Natural killer cell (primary cell): Measurements from ENCODE around the gene TCF15. TPM values are rescaled to one million over a fixed set of nuclear protein-coding genes. Genes with fewer than 3 reads are reported as not detected.

ENCODE experiments used
- ATAC-seq, 3 donors: fragments of 150-1000 bp in 2 of 3; fragments of 200-7000 bp in 1 of 3; cut with Tn5 transposase; 1 replicate in 1 of 3; 2 replicates in 2 of 3; pipeline ENCODE4 v1.10.0; 2021; ENCODE audit warnings: mild to moderate bottlenecking in 2 of 3, moderate library complexity in 2 of 3
- DNase-seq, 2 donors: peaks; one replicate each; pipeline versions ENCODE4 v3.0.0 to v3.0.0-alpha.2; 2013 to 2021; ENCODE audit warnings: mixed read lengths in 1 of 2
- H3K27ac ChIP-seq: one replicate; pipeline ENCODE4 v1.5.1; 2013; ENCODE audit warnings: mild to moderate bottlenecking, low read length
- H3K27me3 ChIP-seq: one replicate; pipeline ENCODE4 v1.6.1; 2013; ENCODE audit warnings: low read length; ENCODE audit not compliant: control insufficient read depth, insufficient read depth
- H3K36me3 ChIP-seq: one replicate; pipeline ENCODE4 v1.6.1; 2013; ENCODE audit warnings: low read length; ENCODE audit not compliant: control insufficient read depth, insufficient read depth
- H3K4me1 ChIP-seq: one replicate; pipeline ENCODE4 v1.6.1; 2013; ENCODE audit warnings: low read length; ENCODE audit not compliant: control insufficient read depth, insufficient read depth
- H3K4me3 ChIP-seq: one replicate; pipeline ENCODE4 v1.5.1; 2013; ENCODE audit warnings: low read length
- H3K9me3 ChIP-seq: one replicate; pipeline ENCODE4 v1.6.1; 2013; ENCODE audit warnings: low read length; ENCODE audit not compliant: control insufficient read depth, insufficient read depth
- H3K27ac Mint-ChIP-seq, 2 donors: one replicate each; pipeline ENCODE4 v1.8.0; 2022; ENCODE audit warnings: mild to moderate bottlenecking in 2 of 2, mixed read lengths in 2 of 2, moderate library complexity in 1 of 2
- H3K27me3 Mint-ChIP-seq, 2 donors: one replicate each; pipeline ENCODE4 v1.8.0; 2022; ENCODE audit warnings: low read depth in 2 of 2, mixed read lengths in 2 of 2
- H3K36me3 Mint-ChIP-seq: one replicate; pipeline ENCODE4 v1.8.0; 2022; ENCODE audit warnings: mixed read lengths
- H3K4me1 Mint-ChIP-seq, 2 donors: one replicate each; pipeline ENCODE4 v1.8.0; 2022; ENCODE audit warnings: mixed read lengths in 2 of 2
- H3K4me3 Mint-ChIP-seq: one replicate; pipeline ENCODE4 v1.8.0; 2022; ENCODE audit warnings: mild to moderate bottlenecking, moderate library complexity, mixed read lengths
- H3K9me3 Mint-ChIP-seq, 2 donors: one replicate each; pipeline ENCODE4 v1.8.0; 2022; ENCODE audit warnings: mixed read lengths in 2 of 2
- WGBS: methylation state at CpG from one replicate; pipeline ENCODE4 v1.1.7; 2013; ENCODE audit warnings: missing lambda C conversion rate; ENCODE audit not compliant: insufficient coverage; 5-methylcytosine and 5-hydroxymethylcytosine counted together
- intact Hi-C: fragments of 100-400 bp; cut with micrococcal nuclease; formaldehyde crosslinking; loops from one replicate; pipeline ENCODE4 v1.14.2; 2022
- total RNA-seq, 4 donors: library from RNA; stranded (reverse); fragments of 120-200 nt in 1 of 4; gene quantifications; one replicate each; pipeline versions ENCODE4 v1.2.3 to v1.2.4, GENCODE V29; 2013 to 2022
- TF ChIP-seq, protein P1 (sequence below): fragments of 200-600 bp; IDR thresholded peaks from one replicate; pipeline ENCODE4 v1.8.0; 2022; ENCODE audit warnings: antibody characterized with exemption

TCF15 gene
- total RNA-seq, 3 donors from 2014 or later (not counting 1 experiment from before 2014, with no cell fraction given) = 0.32 TPM; not detected in 2

DNA sequence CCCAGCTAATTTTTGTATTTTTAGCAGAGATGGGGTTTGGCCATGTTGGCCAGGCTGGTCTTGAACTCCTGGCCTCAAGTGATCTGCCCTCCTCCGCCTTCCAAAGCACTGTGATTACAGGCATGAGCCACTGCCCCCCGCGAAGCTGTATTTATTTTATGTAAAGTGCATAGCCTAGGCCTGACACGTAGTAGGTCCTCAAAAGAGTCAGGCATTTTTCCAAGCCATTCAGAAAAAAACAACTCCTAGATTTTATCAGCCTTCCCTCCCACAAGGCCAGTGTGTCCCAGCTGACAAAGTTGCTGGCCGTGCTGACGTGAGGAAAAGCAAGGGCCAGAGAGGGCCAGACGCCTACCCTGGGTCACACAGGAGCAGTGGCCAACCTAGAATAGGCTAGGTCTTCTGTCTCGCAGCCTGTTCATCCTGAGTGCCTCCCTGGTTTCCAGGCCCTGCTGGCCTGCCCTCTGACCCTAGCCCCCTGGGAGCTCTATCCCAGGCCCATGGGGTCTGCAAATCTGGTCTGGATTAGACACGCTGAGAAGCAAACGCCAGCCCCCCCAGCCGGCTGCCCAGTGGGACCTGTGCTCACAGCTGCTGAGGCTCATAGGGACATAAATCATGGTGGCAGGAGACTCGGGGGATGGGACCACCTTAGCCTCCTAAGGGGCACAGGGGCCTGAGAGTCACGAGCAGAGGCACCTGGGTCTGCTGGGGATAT, 11.8 kb downstream of the TCF15 start:
- Histone ChIP-seq H3K27me3 (no peaks in the 10 kb centered on the region), H3K4me3 (no peak overlapping the region), H3K4me1 (no peaks in the 10 kb centered on the region), H3K27ac (no peak overlapping the region), H3K36me3 (no peaks in the 10 kb centered on the region), H3K9me3 (no peaks in the 10 kb centered on the region)
- Mint-ChIP-seq H3K4me1 (no peaks in the 10 kb centered on the region), H3K36me3 (no peaks in the 10 kb centered on the region), H3K9me3 (no peaks in the 10 kb centered on the region), H3K4me3 (no peak overlapping the region), H3K27me3 (no peaks in the 10 kb centered on the region), H3K27ac (no peak overlapping the region)
- DNase-seq (no peak), ATAC-seq (no peak)
- intact Hi-C loops = no loop called here
- 86% methylated on average over 13 of the region's 13 CpGs for WGBS
- TF ChIP-seq, protein P1, sequence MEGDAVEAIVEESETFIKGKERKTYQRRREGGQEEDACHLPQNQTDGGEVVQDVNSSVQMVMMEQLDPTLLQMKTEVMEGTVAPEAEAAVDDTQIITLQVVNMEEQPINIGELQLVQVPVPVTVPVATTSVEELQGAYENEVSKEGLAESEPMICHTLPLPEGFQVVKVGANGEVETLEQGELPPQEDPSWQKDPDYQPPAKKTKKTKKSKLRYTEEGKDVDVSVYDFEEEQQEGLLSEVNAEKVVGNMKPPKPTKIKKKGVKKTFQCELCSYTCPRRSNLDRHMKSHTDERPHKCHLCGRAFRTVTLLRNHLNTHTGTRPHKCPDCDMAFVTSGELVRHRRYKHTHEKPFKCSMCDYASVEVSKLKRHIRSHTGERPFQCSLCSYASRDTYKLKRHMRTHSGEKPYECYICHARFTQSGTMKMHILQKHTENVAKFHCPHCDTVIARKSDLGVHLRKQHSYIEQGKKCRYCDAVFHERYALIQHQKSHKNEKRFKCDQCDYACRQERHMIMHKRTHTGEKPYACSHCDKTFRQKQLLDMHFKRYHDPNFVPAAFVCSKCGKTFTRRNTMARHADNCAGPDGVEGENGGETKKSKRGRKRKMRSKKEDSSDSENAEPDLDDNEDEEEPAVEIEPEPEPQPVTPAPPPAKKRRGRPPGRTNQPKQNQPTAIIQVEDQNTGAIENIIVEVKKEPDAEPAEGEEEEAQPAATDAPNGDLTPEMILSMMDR = no peak

DNA sequence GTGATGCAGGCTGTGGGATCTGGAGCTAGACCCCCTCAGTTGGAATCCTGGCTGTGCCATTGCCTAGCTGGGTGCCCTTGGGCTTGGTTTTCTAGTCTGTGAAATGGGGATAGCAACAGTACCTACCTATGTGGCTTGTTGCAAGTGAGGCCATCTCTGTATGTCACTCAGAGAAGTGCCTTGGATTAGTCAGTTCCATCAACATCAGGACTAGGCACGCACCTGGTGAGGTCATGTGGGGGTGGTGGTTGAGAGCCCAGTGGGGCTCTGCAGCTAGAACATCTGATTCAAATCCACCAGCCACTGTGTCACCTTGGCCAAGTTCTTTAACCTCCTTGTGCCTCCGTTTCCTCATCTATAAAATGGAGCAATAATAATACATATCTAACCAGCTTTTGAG, 12.5 kb downstream of the TCF15 start:
- intact Hi-C loops = no loop called here
- Histone ChIP-seq H3K4me1 (no peaks in the 10 kb centered on the region), H3K27me3 (no peaks in the 10 kb centered on the region), H3K36me3 (no peaks in the 10 kb centered on the region), H3K4me3 (no peak overlapping the region), H3K9me3 (no peaks in the 10 kb centered on the region), H3K27ac (no peak overlapping the region)
- Mint-ChIP-seq H3K27me3 (no peaks in the 10 kb centered on the region), H3K9me3 (no peaks in the 10 kb centered on the region), H3K4me1 (no peaks in the 10 kb centered on the region), H3K4me3 (no peak overlapping the region), H3K27ac (no peak overlapping the region), H3K36me3 (no peaks in the 10 kb centered on the region)
- no CpG with 5 or more reads among the region's 2 CpGs for WGBS
- ATAC-seq (no peak), DNase-seq (no peak)
- TF ChIP-seq, protein P1 = no peak

DNA sequence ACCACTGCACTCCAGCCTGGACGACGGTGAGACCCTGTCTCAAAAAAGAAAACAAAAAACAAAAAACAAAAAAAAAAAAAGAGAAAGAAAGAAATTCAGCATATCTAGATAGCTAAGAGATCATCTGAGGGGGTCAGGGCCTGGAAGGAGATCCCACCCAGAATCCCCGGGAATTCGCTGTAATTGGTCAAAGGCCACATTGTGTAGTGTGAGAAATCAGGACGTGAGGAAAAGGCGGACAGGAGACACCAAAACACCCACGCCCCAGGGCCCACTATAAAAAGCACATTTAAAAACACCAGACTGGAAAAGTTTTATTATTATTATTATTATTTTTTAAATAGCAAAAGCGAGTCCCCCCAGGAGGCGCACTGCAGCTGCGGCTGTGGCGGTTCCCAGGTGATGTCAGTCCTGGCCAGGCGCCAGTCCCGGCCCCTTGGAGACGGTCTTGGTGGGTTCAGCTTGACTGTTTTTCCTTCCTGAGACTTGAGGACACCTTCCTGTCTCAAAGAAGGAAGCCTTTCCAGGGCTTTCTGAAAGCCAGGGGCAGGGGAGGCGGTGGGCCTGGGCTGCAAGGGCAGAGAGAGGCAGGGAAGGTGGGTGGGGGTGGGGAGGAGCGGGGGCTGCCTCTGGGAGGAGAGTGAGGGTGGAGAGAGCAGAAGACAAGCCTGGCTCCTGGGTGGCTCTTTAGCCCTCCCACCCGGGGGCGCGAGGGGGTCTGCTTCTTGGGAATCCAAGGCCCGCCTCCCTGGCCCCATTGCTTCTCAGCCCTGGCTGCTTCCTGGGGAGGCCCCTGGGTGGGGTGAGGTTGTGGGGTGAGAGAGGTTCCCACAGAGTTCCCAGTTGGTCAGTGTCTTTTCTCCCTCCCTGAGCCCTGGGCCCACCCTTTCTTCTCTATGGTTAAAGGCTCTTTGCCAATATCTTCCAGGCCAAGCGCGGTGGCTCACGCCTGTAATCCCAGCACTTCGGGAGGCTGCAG, 14.5 kb downstream of the TCF15 start:
- Mint-ChIP-seq H3K4me3 (no peak overlapping the region), H3K4me1 (no peaks in the 10 kb centered on the region), H3K27me3 (peaks cover 3 to 8% of the 10 kb centered on the region in 2 donors), H3K9me3 (no peaks in the 10 kb centered on the region), H3K27ac (no peak overlapping the region), H3K36me3 (no peaks in the 10 kb centered on the region)
- Histone ChIP-seq H3K27me3 (no peaks in the 10 kb centered on the region), H3K9me3 (no peaks in the 10 kb centered on the region), H3K4me1 (no peaks in the 10 kb centered on the region), H3K36me3 (no peaks in the 10 kb centered on the region), H3K4me3 (no peak overlapping the region), H3K27ac (no peak overlapping the region)
- TF ChIP-seq, protein P1 = no peak
- 55% methylated on average over 19 of the region's 24 CpGs for WGBS
- no peak for ATAC-seq
- intact Hi-C loops = no loop called here
- no peak for DNase-seq
